Mucosa of descending colon (tissue), 3 donors: Measurements from ENCODE around the gene P2RX6. TPM values are rescaled to one million over a fixed set of nuclear protein-coding genes. Genes with fewer than 3 reads are reported as not detected.
"Not testable (repeated sequence)": the region's sequence is repeated elsewhere in the genome, so short reads cannot be mapped to it uniquely, and the experiment has no call there.

ENCODE experiments used
- ATAC-seq: fragments of 200-7000 bp; cut with Tn5 transposase; one replicate; pipeline ENCODE4 v1.9.1; 2020; ENCODE audit warnings: mild to moderate bottlenecking, moderate library complexity
- DNase-seq, 3 donors: peaks; one replicate each; pipeline ENCODE4 v3.0.0-alpha.2; 2020
- H3K36me3 ChIP-seq: fragments of 200-600 bp; one replicate; pipeline ENCODE4 v1.8.0; 2021; ENCODE audit warnings: low read depth, mild to moderate bottlenecking
- H3K4me1 ChIP-seq: fragments of 200-600 bp; one replicate; pipeline ENCODE4 v1.8.0; 2021; ENCODE audit warnings: low read depth, mild to moderate bottlenecking
- H3K4me3 ChIP-seq: fragments of 200-600 bp; one replicate; pipeline ENCODE4 v1.8.0; 2021; ENCODE audit warnings: mild to moderate bottlenecking
- H3K9me3 ChIP-seq: fragments of 200-600 bp; one replicate; pipeline ENCODE4 v1.8.0; 2021; ENCODE audit warnings: mild to moderate bottlenecking
- intact Hi-C, 2 donors: fragments of 100-400 bp; cut with DNase I in 1 of 2; cut with micrococcal nuclease in 1 of 2; formaldehyde crosslinking; loops; one replicate each; pipeline versions ENCODE4 v1.11.0 to v1.11.1; 2022; cut with DNase I, micrococcal nuclease
- total RNA-seq, 3 donors: library from RNA; stranded (reverse); fragmentation: NEBNext Ultra II Directional in 2 of 3; extraction: Animal tissue kit (Norgen Biotek cat#: 25700) in 2 of 3; gene quantifications; one replicate each; pipeline versions ENCODE4 v1.2.1 to v1.2.4, GENCODE V29; 2021 to 2023
- TF ChIP-seq, protein P1 (sequence below): fragments of 200-600 bp; IDR thresholded peaks from one replicate; pipeline ENCODE4 v1.8.0; 2022; ENCODE audit warnings: antibody characterized with exemption, mild to moderate bottlenecking
- donor health status: DM: no; HTN: no; CAD: no; lungs with moderate emphysema.
- donor health status: DM: no; HTN: no; CAD: no.
- donor health status: DM: no; HTN: yes; CAD: no.

P2RX6 gene
- total RNA-seq, 3 donors from 2014 or later, result 1.4 to 1.6 (median 1.4) TPM

DNA sequence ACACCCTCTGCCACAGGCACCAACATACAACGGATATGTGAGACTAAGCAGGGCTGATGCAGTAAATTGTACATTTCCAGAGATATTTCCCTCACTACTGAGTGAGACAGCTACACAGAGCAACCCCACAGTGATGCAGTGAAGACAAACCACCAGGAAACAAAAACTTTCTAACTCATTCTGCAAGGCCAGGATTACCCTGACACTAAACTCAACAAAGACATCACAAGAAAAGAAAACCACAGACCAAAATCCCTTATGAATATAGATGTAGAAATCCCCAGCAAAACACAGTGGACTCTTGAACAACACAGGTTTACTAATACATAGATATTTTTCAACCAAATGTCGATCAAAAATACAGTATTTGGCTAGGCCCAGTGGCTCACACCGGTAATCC lies 18.9 kb downstream of the P2RX6 start:
- intact Hi-C loops, result no loop called here
- Histone ChIP-seq H3K4me3 (no peak overlapping the region), H3K36me3 (no peaks in the 10 kb centered on the region), H3K4me1 (peaks cover 8% of the 10 kb centered on the region), H3K9me3 (no peaks in the 10 kb centered on the region)
- no peak for ATAC-seq
- TF ChIP-seq, protein P1, sequence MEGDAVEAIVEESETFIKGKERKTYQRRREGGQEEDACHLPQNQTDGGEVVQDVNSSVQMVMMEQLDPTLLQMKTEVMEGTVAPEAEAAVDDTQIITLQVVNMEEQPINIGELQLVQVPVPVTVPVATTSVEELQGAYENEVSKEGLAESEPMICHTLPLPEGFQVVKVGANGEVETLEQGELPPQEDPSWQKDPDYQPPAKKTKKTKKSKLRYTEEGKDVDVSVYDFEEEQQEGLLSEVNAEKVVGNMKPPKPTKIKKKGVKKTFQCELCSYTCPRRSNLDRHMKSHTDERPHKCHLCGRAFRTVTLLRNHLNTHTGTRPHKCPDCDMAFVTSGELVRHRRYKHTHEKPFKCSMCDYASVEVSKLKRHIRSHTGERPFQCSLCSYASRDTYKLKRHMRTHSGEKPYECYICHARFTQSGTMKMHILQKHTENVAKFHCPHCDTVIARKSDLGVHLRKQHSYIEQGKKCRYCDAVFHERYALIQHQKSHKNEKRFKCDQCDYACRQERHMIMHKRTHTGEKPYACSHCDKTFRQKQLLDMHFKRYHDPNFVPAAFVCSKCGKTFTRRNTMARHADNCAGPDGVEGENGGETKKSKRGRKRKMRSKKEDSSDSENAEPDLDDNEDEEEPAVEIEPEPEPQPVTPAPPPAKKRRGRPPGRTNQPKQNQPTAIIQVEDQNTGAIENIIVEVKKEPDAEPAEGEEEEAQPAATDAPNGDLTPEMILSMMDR, result no peak
- no peak for DNase-seq

DNA sequence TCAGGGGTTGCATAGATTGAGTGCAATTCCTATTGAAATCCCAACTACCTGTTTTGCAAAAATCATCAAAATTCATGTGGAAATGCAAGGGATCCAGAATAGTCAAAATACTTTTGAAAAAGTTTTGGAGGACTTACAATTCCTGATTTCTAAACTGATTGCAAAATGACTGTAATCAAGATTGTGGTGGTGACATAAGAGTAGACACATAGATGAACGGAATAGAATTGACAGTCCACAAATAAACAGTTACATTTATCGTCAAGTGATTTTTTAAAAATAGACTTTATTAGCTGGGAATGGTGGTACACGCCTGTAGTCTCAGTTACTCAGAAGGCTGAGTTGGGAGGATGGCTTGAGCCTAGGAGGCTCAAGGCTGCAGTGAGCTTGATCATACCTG lies 20.0 kb downstream of the P2RX6 start:
- TF ChIP-seq, protein P1, result no peak
- no peak overlapping the region for H3K4me3 ChIP-seq
- ATAC-seq (no peak), DNase-seq (no peak)
- no peaks in the 10 kb centered on the region for H3K36me3 ChIP-seq
- H3K9me3 ChIP-seq, result no peaks in the 10 kb centered on the region
- intact Hi-C loops, result no loop called here
- H3K4me1 ChIP-seq, result peaks cover 8% of the 10 kb centered on the region

GRCh38 chr22:21038405-21038804 lies 23.4 kb downstream of the P2RX6 start:
- DNase-seq (peak in 1 of 3 donors; percentile 2), ATAC-seq (no peak)
- H3K36me3 ChIP-seq, result no peaks in the 10 kb centered on the region

GRCh38 chr22:21039158-21039557 lies 24.2 kb downstream of the P2RX6 start:
- H3K9me3 ChIP-seq, H3K4me1 ChIP-seq, H3K4me3 ChIP-seq, intact Hi-C loops, DNase-seq, H3K36me3 ChIP-seq, ATAC-seq: not testable (repeated sequence)

More at GRCh38 chr22:21038405-21038804, 23.4 kb downstream of the P2RX6 start:
- no peaks in the 10 kb centered on the region for H3K9me3 ChIP-seq
- intact Hi-C loops, result no loop called here
- peaks cover 3% of the 10 kb centered on the region for H3K4me1 ChIP-seq
- TF ChIP-seq, protein P1, result no peak
- no peak overlapping the region for H3K4me3 ChIP-seq

DNA sequence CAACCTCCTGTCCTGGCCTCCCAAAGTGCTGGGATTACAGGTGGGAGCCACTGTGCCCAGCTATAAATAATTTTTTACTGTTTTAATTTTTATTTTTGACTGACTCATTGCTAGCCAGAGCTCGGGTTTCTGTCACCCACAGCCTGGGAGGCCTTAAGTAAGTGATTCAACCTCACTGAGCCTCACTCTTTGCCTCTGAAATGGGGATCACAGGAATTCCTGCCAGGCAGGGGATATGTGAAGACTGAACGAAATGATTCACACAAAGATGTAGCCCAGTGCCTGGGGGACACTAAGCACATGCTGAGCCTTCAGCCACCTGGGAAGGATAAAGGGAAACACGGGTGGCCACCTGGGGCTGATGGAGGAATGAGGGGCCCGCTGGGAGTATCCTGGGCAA lies 27.0 kb downstream of the P2RX6 start:
- Histone ChIP-seq H3K4me1 (peaks cover 15% of the 10 kb centered on the region), H3K9me3 (no peaks in the 10 kb centered on the region), H3K36me3 (no peaks in the 10 kb centered on the region), H3K4me3 (no peak overlapping the region)
- ATAC-seq (no peak), DNase-seq (no peak)
- intact Hi-C loops, result no loop called here
- TF ChIP-seq, protein P1, result no peak

DNA sequence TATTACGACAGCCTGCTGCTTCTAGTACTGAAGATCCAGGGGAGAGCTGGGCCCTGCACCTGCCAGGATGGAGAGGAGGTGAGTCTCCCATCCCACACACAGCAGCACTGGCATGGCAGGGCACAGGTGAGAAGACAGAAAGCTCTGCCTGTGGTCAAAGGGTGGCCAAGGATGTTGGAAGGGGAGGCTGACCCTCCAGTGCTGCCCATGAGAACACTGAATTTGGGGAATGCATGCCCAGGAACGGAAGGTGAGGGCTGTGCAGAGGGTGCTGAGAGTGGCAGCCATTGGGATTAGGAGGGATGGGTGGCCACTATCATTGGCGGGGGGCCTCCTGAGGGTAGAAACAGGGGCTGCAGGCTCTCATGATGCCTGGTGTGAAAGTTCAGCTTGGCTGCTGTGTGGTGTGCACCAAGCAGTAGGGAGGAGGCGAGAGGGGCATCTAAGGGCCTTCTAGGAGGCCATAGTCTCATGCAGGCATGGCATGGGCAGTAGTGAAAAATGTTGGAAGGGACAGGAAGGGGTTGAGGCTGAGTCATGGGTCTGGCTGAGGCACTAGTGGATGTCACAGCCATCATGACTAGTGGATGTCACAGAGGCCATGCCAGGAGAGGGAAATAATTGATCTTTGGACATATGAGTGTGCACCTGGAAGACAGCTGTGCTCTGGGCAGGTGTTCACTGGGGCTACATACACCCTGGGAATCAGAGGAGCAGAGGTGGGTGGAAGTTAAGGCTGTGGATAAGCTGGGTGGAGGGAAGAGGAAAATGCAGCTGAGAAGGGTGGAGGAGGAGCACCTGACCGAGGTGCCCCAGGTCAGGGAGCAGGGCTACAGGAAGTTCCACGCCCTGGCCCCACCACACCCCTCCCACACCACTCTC lies 28.3 kb downstream of the P2RX6 start:
- Histone ChIP-seq H3K9me3 (no peaks in the 10 kb centered on the region), H3K36me3 (no peaks in the 10 kb centered on the region), H3K4me1 (peaks cover 15% of the 10 kb centered on the region), H3K4me3 (no peak overlapping the region)
- intact Hi-C loops, result no loop called here
- peak; percentile 73 for ATAC-seq
- TF ChIP-seq, protein P1, result no peak
- peak in 2 of 3 donors; percentile 40 to 63 for DNase-seq
